SHP77 (cell line): ENCODE measurements around the gene ZNF573.

ENCODE experiments used
- DNase-seq, 2 experiments: peaks; one replicate each; lab custom pipeline; 2025; lab: John Stamatoyannopoulos, UW

ZNF573 gene

DNA sequence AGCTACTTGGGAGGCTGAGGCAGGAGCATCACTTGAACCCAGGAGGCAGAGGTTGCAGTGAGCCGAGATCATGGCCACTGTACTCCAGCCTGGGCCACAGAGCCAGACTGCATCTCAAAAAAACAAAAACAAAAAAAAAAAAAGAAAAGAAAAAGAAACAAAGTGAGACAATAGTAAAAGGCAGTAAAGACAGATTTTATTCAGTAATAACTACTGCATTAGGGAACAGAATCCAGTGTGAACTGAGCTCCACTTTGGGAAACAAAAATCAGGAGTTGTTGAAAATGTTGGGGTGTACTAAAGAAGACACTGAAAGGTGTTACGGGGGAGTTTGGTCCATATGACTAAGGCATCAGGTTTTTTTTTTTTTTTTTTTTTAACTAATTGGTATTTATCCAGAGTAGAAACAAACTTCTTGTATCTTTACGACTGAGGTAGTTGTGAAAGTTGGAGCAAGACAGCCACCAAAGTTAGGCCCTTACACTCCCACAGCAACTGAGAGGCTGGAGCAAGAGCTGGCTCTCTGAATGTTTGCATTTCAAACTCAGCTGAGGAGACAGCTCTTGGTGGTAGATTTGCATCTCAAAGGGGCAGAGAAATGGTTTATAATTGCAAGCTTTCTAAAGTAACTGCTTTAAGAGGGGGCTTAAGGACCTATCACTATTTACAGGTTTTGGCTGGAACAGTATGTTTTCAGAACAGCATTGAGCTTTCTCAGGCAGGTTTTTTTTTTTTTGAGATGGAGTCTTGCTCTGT is 84.1 kb downstream of the ZNF573 start:
- DNase-seq: no peak

DNA sequence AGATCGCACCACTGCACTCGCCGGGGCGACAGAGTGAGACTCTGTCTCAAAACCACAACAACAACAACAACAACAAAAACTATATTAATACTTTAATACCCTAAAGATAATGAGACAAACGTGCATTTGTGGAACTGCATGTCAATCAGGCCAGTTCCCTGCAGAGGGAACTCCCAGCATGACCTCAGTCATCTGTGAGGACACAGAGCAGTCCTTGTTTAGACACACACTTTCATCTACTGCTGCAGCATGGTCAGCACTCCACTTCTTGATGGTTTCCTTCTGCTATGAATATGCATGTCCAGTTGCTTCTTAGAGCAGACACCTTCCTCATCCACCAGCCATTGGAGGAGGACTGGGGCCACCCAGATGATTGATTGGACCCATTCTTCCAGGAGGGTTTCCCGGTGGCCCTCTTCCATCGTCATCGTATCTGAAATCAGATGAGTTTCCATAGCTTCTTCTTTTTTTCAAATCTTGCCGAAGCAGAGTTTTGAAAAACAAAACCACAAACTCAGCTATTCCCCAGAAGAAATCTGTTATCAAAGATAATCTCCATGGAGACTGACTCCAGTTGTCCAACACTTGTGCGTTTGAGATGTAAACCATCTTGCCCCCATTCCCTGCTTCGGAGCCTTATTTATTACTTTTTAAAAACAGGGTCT is 86.3 kb downstream of the ZNF573 start:
- DNase-seq: no peak

DNA sequence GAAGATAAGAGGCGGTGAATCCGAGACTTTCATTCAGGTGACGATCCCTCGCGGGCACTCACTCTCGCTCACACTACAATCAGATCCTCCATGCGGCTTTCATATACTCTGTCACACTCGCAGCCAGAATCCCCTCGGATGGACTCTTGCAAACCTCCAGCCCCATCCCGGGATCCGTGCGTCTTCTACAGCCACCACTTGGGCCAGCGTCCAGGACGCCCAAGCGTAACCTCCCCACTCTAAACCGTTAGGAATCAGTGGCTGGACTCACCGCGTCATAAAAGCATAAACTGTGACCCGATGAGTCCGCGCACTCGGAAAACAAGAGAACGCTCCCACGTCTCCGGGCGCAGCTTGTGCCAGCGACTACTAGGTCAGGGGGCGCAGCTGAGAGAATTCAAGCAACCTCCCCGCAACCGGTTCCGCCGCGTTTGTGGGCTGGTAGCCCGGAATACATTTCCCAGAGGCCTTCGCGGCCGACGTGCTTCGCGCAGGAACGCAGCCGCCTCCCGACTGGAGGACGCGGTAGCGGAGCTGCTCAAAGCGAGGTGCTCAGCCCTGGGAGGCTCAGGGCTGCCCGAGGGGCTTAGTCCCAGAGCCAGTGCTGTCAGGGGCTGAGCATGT is 87.4 kb downstream of the ZNF573 start:
- no peak for DNase-seq
